ENCODE measurements around the gene ME3. TPM values are rescaled to one million over a fixed set of nuclear protein-coding genes. Genes with fewer than 3 reads are reported as not detected.

The ME3 gene
- total and polyA plus RNA-seq, 2 donors (not counting 1 experiment from before 2014, with no cell fraction given), result 1.3 TPM; not detected in 1

DNA sequence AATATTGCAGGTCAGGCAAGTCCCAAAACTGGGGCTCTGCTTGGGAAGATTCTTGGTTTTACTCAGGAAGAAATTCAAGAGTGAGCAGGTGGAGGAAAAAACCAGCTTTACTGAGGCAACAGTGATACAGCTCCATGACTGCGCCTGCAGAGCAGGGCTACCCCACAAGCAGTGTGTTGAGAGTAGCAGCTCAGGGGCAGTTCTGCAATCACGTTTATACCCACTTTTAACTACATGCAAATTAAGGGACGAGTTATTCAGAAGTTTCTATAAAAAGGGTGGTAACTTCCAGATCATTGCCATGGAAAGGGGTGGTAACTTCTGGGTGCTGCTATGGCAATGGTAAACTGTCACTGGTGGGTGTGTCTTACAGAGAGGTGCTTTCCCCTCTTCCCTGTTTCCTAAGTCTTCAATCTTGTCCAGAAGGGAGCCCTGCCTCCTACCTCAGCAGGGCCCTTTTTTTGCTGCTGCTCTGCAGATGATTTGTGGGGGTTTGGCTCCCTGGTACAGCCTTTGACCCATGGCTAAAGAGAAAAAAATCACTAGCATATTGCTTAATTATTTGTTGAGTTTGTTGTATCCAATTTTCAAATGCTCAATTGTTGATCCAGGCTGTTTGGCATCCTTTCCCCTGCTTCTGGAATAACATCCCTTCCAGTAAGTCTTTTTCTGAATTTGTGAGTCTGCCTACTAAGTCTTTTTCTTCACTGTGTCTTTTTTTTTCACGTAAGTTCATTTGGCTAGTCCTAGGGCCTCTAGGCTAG is 30.0 kb upstream of the ME3 start:
- H3K9me3 Mint-ChIP-seq (ENCODE audit: insufficient read depth), result no peaks in the 10 kb centered on the region
- H3K79me2 ChIP-seq (ENCODE audit: control insufficient read depth, insufficient read depth, low read length), result no peaks in the 10 kb centered on the region
- H3K27me3 ChIP-seq (replicated peaks in 1 of 4; ENCODE audit: control extremely low read depth in 1 of 4, control insufficient read depth in 3 of 4, insufficient read depth in 4 of 4, low read length in 3 of 4), result no peaks in the 10 kb centered on the region
- no peaks in the 10 kb centered on the region for H4K20me1 ChIP-seq (ENCODE audit: control insufficient read depth, insufficient read depth, low read length, poor library complexity, severe bottlenecking)
- H3K27me3 Mint-ChIP-seq, result peaks cover 5% of the 10 kb centered on the region
- H3K27ac ChIP-seq (ENCODE audit: low read length in 2 of 2), result no peak overlapping the region
- H2AFZ ChIP-seq (ENCODE audit: insufficient read depth, low read depth, low read length, poor library complexity, severe bottlenecking), result no peak overlapping the region
- intact Hi-C loops (cut with micrococcal nuclease), result no loop called here
- ATAC-seq (ENCODE audit: low read depth) (no peak), DNase-seq (no peak)
- no peaks in the 10 kb centered on the region for H3K9me3 ChIP-seq (ENCODE audit: control extremely low read depth in 1 of 3, control insufficient read depth in 2 of 3, insufficient read depth in 1 of 3, low read length in 2 of 3)
- no peaks in the 10 kb centered on the region for H3K4me1 Mint-ChIP-seq
- no CpG with 5 or more reads among the region's 4 CpGs for WGBS (ENCODE audit: insufficient coverage)
- no peak overlapping the region for H3K4me2 ChIP-seq (replicated peaks; ENCODE audit: low read depth, low read length, poor library complexity, severe bottlenecking)
- POLR2A ChIA-PET, result no interaction called here
- no peaks in the 10 kb centered on the region for H3K36me3 ChIP-seq (replicated peaks in 1 of 2; ENCODE audit: control extremely low read depth in 1 of 2, control insufficient read depth in 1 of 2, extremely low read depth in 1 of 2, insufficient read depth in 2 of 2, low read length in 1 of 2)
- H3K4me3 Mint-ChIP-seq, result no peak overlapping the region
- H3K9ac ChIP-seq (ENCODE audit: low read length), result no peak overlapping the region
- no peak overlapping the region for H3K4me3 ChIP-seq (ENCODE audit: control extremely low read depth in 1 of 5, extremely low read depth in 1 of 5, insufficient read depth in 1 of 5, low read depth in 2 of 5, low read length in 4 of 5)
- no peak for TF ChIP-seq EZH2 (IDR thresholded peaks at IDR 0.05; ENCODE audit: borderline replicate concordance, insufficient read depth, low read depth, low read length, poor library complexity, severe bottlenecking)
- TF ChIP-seq, protein P1, sequence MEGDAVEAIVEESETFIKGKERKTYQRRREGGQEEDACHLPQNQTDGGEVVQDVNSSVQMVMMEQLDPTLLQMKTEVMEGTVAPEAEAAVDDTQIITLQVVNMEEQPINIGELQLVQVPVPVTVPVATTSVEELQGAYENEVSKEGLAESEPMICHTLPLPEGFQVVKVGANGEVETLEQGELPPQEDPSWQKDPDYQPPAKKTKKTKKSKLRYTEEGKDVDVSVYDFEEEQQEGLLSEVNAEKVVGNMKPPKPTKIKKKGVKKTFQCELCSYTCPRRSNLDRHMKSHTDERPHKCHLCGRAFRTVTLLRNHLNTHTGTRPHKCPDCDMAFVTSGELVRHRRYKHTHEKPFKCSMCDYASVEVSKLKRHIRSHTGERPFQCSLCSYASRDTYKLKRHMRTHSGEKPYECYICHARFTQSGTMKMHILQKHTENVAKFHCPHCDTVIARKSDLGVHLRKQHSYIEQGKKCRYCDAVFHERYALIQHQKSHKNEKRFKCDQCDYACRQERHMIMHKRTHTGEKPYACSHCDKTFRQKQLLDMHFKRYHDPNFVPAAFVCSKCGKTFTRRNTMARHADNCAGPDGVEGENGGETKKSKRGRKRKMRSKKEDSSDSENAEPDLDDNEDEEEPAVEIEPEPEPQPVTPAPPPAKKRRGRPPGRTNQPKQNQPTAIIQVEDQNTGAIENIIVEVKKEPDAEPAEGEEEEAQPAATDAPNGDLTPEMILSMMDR (IDR thresholded peaks at IDR 0.05), result no peak
- CTCF ChIA-PET, result no interaction called here
- no peaks in the 10 kb centered on the region for H3K4me1 ChIP-seq (ENCODE audit: control insufficient read depth in 2 of 2, insufficient read depth in 2 of 2, low read length in 2 of 2)
- no peak overlapping the region for H3K27ac Mint-ChIP-seq

DNA sequence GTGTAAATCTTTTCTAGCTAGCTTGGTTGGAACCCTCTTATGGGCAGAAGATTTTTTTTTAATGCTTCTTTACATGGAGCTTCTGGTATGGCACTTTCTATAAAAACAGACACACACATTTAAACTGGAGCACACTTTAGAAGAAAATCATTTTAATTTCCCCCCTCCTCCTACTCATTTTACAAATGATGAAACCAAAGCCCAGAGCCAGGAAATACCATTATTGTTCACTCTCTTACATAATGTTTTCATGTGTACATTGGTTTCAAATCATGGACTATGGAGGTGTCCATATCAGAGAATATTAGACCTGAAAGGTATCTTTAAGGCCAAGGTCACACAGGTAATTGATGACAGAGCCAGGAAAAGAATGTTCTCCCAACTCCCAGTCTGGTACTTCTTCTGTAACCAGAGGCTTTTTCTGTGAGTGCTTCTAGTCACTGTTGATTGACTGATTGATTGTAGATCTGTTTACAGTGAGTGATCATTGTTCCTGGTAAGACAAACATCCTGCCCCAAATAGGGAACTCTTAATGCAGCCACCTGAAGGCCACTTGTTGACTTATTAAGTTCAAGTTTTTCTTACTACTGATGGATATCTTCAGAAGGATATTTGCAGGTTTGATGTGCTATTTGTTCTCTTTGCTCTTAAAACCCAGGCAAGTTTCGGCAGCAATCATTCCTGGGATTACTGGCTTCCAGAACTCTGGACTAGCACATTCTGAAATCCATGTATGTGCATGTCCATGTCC is 26.8 kb upstream of the ME3 start:
- ChIA-PET POLR2A (no interaction called here), CTCF (no interaction called here)
- Histone ChIP-seq H3K27me3 (replicated peaks in 1 of 4; ENCODE audit: control extremely low read depth in 1 of 4, control insufficient read depth in 3 of 4, insufficient read depth in 4 of 4, low read length in 3 of 4) (no peaks in the 10 kb centered on the region), H2AFZ (ENCODE audit: insufficient read depth, low read depth, low read length, poor library complexity, severe bottlenecking) (no peak overlapping the region), H3K4me2 (replicated peaks; ENCODE audit: low read depth, low read length, poor library complexity, severe bottlenecking) (no peak overlapping the region), H3K36me3 (replicated peaks in 1 of 2; ENCODE audit: control extremely low read depth in 1 of 2, control insufficient read depth in 1 of 2, extremely low read depth in 1 of 2, insufficient read depth in 2 of 2, low read length in 1 of 2) (no peaks in the 10 kb centered on the region), H3K79me2 (ENCODE audit: control insufficient read depth, insufficient read depth, low read length) (no peaks in the 10 kb centered on the region), H3K27ac (ENCODE audit: low read length in 2 of 2) (no peak overlapping the region), H4K20me1 (ENCODE audit: control insufficient read depth, insufficient read depth, low read length, poor library complexity, severe bottlenecking) (no peaks in the 10 kb centered on the region), H3K4me1 (ENCODE audit: control insufficient read depth in 2 of 2, insufficient read depth in 2 of 2, low read length in 2 of 2) (no peaks in the 10 kb centered on the region), H3K9me3 (ENCODE audit: control extremely low read depth in 1 of 3, control insufficient read depth in 2 of 3, insufficient read depth in 1 of 3, low read length in 2 of 3) (no peaks in the 10 kb centered on the region), H3K9ac (ENCODE audit: low read length) (no peak overlapping the region), H3K4me3 (ENCODE audit: control extremely low read depth in 1 of 5, extremely low read depth in 1 of 5, insufficient read depth in 1 of 5, low read depth in 2 of 5, low read length in 4 of 5) (no peak overlapping the region)
- no peak for ATAC-seq (ENCODE audit: low read depth)
- peaks cover 6% of the 10 kb centered on the region for H3K27me3 Mint-ChIP-seq
- WGBS (ENCODE audit: insufficient coverage), result 88% methylated on average over 1 of the region's 1 CpG
- no peak for DNase-seq
- no peak overlapping the region for H3K27ac Mint-ChIP-seq
- TF ChIP-seq, protein P1 (IDR thresholded peaks at IDR 0.05), result no peak
- TF ChIP-seq EZH2 (IDR thresholded peaks at IDR 0.05; ENCODE audit: borderline replicate concordance, insufficient read depth, low read depth, low read length, poor library complexity, severe bottlenecking), result no peak
- H3K4me3 Mint-ChIP-seq, result no peak overlapping the region
- H3K4me1 Mint-ChIP-seq, result no peaks in the 10 kb centered on the region
- intact Hi-C loops (cut with micrococcal nuclease), result no loop called here
- no peaks in the 10 kb centered on the region for H3K9me3 Mint-ChIP-seq (ENCODE audit: insufficient read depth)
